HG03280 (cell line): ENCODE results near the gene AKAP5.

Experiments
- ATAC-seq: cut with Tn5 transposase; IDR thresholded peaks from one replicate; pipeline ENCODE4 v1.9.1; 2021; ENCODE audit warnings: mild to moderate bottlenecking, moderate library complexity; ENCODE audit not compliant: unreplicated experiment

Gene AKAP5

GRCh38 chr14:64465191-64465822 lies at the start of gene AKAP5:
Gene AKAP5 (plus strand): TSS chr14:64465499. CDS start chr14:64468395, 2,896 bp downstream.
- peak; percentile 72 for ATAC-seq

GRCh38 chr14:64416348-64416932 lies 48.9 kb upstream of the AKAP5 start:
- ATAC-seq = no peak

GRCh38 chr14:64417055-64417770 lies 48.1 kb upstream of the AKAP5 start:
- no peak for ATAC-seq

GRCh38 chr14:64417771-64418125 lies 47.6 kb upstream of the AKAP5 start:
- no peak for ATAC-seq

- no peak for ATAC-seq
Measured at GRCh38 chr14:64419003-64419402, 46.3 kb upstream of the AKAP5 start.

GRCh38 chr14:64421166-64421565 lies 44.1 kb upstream of the AKAP5 start:
- ATAC-seq = no peak

GRCh38 chr14:64422005-64422404 lies 43.3 kb upstream of the AKAP5 start:
- ATAC-seq = no peak

GRCh38 chr14:64422756-64423155 lies 42.5 kb upstream of the AKAP5 start:
- ATAC-seq = no peak

GRCh38 chr14:64423987-64424386 lies 41.3 kb upstream of the AKAP5 start:
- no peak for ATAC-seq

- no peak for ATAC-seq
Measured at GRCh38 chr14:64434528-64434927, 30.8 kb upstream of the AKAP5 start.

- no peak for ATAC-seq
Measured at GRCh38 chr14:64438181-64438841, 27.0 kb upstream of the AKAP5 start.

- ATAC-seq = no peak
Measured at GRCh38 chr14:64439141-64439540, 26.2 kb upstream of the AKAP5 start.

GRCh38 chr14:64440494-64440893 lies 24.8 kb upstream of the AKAP5 start:
- ATAC-seq = no peak

- ATAC-seq = no peak
Measured at GRCh38 chr14:64442300-64442988, 22.9 kb upstream of the AKAP5 start.

- no peak for ATAC-seq
Measured at GRCh38 chr14:64444140-64444539, 21.2 kb upstream of the AKAP5 start.

GRCh38 chr14:64444984-64445845 lies 20.1 kb upstream of the AKAP5 start:
- ATAC-seq = peak; percentile 94

GRCh38 chr14:64447876-64448670 lies 17.2 kb upstream of the AKAP5 start:
- no peak for ATAC-seq

GRCh38 chr14:64450255-64450654 lies 15.0 kb upstream of the AKAP5 start:
- ATAC-seq = no peak

GRCh38 chr14:64454671-64455070 lies 10.6 kb upstream of the AKAP5 start:
- ATAC-seq = no peak
